KG1 (cell line): ENCODE measurements around the gene CCNK.

Experiments
- DNase-seq: peaks from one replicate; lab custom pipeline; 2025; lab: John Stamatoyannopoulos, UW

Gene CCNK

GRCh38 chr14:99467336-99468078 is 13.7 kb upstream of the CCNK start:
- DNase-seq, result no peak

DNA sequence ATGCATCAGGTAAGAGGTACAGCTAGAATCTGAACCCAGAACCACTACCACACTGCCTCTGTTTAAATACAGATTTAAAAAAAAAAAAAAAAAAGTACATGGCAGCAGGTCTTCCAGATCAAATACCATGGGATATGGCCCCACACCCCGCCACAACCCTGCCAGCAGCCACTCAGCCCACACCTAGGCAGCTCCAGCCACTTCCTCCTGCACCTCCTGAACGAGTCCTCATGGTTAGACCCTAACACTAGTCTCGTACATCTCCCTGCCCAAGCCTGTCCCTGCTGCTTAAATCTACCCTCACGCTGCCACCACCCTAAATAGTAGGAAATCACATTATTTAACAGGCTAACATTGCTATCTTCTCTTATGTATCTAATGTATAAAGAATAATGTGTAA is 13.1 kb upstream of the CCNK start:
- DNase-seq, result no peak

DNA sequence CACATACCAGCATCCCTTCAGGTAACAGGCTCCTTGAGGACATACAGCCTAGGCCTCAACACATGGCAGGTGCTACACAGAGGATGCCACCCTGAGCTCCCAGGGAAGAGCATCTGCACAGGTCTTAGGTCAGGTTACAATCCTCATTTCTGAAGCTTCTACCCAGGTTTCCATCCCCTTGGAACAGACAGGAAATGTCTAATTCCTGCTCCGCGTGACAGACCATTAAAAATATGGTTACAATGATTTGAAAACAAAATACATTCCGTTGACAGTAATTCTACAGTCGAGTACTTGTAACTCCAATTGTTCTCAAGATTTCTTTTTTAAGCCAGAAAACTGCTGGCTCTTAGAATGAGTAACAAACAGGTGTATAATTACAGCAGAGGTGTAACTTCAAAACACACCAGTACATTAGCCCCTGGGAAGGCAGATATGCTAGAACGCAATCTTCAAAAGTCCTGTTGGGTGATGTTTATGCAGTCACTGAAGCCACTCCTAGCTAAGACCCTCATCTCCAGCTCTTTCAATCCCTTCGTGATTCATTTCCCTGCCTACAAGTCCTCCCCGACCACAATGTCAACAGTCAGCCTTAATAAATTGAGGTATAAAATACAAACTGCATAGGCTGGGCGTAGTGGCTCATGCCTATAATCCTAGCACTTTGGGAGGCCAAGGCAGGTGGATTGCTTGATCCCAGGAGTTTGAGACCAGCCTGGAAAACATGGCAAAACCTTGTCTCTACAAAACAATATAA is 12.2 kb upstream of the CCNK start:
- DNase-seq, result no peak

- no peak for DNase-seq
Measured at GRCh38 chr14:99471731-99472130, 9.5 kb upstream of the CCNK start.

GRCh38 chr14:99472937-99473336 is 8.3 kb upstream of the CCNK start:
- no peak for DNase-seq

- DNase-seq, result no peak
Measured at GRCh38 chr14:99473458-99473857, 7.8 kb upstream of the CCNK start.

GRCh38 chr14:99475179-99475578 is 6.0 kb upstream of the CCNK start:
- DNase-seq, result no peak

DNA sequence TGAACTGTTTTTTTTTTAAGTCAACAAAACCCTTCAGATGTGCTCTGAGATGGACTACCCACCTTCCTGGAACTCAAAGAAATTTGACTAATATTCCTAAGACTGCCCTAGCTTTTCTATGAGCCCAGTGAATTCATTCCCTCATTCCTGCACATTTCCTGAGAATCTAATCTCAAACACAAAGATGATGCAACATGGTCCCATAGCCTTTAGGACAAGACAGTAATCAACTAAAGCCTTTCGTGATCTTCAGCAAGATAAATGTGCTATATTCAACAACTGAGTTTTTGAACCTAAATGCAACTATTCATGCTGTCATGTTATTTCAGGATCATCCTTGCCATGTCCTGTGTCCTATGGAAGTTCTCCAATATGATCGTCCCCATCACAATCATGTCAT is 5.5 kb upstream of the CCNK start:
- no peak for DNase-seq

- no peak for DNase-seq
Measured at GRCh38 chr14:99476864-99477263, 4.3 kb upstream of the CCNK start.

GRCh38 chr14:99478128-99478527 is 3.1 kb upstream of the CCNK start:
- DNase-seq, result no peak

DNA sequence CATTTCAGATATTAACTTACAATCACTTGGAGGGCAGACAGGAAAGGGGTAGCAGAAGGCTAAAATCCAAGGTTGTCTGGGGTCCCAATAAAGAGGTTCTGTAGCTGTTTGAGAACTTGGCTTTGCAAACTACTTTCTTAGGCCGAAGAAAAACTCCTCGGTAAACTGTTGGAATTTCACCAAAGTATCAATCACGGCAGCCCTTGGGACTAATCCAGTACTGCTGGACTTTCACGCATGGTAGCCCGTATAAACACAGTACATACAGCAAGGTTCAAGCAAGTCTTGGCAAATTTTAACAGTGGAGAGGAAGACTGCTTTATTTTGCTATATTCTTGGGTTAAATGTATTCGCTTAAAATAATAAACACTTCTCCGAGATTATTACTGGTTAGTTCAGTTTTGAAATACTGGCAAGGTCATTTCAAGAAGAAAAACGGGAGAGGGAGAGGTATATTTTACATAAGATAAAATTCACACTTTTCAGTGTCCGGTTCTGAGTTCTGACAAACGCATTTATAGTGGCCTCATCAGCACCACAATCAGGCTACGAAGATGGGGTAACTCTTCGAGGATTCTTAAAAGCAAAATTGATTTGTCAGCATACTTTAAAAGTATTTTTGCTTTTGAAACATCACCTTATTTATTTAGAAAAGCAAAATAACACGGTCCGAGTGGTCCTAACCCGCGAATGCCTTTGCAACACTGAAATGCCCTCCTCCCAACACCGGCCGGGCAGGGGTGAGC is 1.9 kb upstream of the CCNK start:
- no peak for DNase-seq

GRCh38 chr14:99479906-99480869 is 1.0 kb upstream of the CCNK start, which contains the start of gene SETD3:
TSS of gene SETD3 (minus strand) at chr14:99480859. CDS start at chr14:99465805, 15,054 bp downstream.
- peak; percentile 51 for DNase-seq

DNA sequence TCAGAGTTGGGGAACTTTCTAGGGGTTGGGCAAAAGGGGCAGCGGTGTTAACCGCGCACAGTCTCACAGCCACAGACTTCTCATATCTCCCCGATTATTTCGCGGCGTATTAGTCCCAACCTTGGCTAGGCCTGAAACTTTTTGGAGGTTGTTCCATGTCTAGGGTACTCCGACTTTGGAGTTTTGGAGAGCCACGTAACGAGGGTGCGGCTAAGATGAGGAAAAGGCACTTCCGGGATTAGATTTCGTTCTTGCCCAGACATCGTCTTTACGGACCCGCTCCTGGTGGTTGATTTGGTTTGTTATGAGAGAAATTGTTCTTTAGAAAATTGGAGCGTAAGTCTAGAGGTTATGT is 513 bp downstream of the CCNK start:
- DNase-seq, result no peak

- DNase-seq, result no peak
Measured at GRCh38 chr14:99484106-99484505, 2.9 kb downstream of the CCNK start.

DNA sequence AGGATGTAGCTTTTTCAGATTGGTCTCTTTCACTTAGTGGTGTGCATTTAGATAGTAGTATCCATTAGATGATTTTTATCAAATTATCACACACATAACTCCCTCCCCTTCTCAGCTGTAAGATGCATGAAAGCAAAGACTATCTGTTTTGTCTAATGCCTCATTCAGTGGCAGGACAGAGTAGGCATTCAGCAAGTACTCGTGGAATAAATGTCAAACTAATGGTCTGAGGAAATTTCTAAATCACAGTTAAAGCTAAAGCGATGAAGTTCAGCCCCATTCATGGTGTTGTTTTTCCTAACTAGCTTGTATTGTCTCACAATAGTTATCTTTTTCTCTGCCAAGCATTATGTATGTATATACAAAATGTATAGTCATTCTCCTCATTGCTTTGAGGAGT is 16.1 kb downstream of the CCNK start:
- DNase-seq, result no peak

DNA sequence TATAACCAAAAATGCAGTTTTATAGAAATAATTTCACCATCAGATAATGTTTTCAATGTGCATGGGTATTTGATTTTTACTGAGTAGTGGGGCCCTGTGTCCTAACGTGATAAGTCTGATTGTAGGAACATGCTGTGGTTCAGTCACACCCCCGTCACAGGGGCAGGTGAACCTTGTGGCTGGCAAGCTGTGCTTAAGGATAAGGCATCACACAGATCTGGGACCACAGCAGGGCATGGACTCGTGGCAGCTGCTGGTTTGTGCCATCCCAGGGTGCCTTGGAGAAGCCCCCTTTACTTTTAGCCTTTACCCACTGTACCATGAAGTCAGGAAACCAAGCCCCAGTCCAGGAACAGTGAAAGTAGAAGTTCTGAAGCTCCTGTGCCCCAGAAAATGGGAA is 16.7 kb downstream of the CCNK start:
- DNase-seq, result no peak

- no peak for DNase-seq
Measured at GRCh38 chr14:99502989-99503421, 21.8 kb downstream of the CCNK start.

DNA sequence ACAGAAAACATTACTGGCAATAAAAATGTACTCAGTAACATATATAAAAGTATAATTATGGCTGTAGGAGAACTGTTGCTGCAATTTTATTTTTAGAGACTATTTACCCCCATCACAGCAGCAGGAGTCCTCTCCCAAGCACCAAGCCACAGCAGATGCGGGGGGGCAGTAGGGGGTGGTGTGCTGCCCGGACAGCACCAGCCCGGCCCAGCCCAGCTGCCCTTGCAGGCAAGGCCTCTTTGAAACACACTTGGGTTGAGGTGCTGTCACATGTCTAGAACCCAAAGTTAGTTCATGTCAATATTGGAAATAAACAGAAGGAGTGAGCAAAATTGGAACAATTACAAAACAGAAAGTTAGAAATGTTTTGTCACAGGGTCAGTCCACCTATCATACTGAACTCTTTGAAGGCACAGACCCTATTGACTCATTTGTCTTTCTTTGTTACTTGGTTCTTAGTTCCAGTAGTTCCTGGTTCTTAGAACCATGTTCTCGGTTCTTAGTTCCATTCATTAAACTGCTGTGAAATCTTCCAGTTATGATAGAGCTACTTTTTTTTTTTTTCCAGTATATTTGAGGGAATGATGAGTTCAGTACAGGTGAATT is 22.7 kb downstream of the CCNK start:
- DNase-seq, result no peak

- DNase-seq, result no peak
Measured at GRCh38 chr14:99505089-99505488, 23.9 kb downstream of the CCNK start.

DNA sequence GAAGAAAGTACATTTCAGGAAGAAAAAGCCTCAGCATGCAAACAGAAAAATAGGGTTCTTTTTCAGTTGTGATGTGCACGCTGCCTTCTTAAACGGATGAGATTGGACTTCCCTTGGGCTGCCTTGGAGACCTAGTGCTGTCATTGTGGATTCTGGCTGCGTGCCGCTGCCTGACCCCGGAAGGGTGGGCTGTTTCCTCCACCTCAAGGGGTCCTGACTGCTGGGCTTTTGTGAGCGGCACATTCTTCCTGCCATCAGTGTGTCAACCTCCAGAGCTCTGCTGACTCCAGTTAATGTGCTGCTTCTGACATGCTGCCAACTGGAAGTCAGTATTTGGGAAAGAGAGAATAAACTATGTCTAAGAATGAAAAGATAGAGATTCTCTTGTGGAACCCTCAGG is 25.1 kb downstream of the CCNK start:
- DNase-seq, result no peak
